ENCODE data around the gene FRS3.

FRS3 gene

DNA sequence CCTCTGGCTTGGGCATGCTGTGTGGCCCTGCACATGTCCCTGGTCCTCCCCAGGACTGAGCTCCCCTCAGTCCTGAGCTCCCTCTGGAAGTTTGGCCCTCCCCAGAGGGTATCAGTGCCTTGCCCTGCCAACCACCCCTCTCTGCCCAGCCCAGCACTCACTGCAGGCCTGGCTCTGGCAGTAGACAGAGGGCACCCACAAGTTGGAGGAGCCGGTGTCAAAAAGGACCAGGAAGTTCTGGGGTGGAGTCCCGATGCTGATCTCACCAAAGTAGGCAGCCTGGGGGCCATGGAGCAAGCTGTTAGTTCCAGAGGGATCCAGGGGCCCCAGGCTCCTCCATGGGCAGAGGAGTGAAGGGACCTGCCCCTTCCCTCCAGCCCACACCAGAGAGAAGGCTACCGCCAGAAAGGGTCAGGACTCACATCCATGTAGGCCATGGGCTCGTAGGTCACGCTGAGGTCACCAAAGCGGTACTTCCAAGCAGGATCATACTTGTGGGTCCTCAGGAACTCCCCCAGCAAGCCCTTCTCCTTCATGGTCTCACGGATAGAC, 35.4 kb downstream of the FRS3 start:
- no peak for DNase-seq (ENCODE audit: insufficient read length, low spot score)
- no peak for FAIRE-seq

DNA sequence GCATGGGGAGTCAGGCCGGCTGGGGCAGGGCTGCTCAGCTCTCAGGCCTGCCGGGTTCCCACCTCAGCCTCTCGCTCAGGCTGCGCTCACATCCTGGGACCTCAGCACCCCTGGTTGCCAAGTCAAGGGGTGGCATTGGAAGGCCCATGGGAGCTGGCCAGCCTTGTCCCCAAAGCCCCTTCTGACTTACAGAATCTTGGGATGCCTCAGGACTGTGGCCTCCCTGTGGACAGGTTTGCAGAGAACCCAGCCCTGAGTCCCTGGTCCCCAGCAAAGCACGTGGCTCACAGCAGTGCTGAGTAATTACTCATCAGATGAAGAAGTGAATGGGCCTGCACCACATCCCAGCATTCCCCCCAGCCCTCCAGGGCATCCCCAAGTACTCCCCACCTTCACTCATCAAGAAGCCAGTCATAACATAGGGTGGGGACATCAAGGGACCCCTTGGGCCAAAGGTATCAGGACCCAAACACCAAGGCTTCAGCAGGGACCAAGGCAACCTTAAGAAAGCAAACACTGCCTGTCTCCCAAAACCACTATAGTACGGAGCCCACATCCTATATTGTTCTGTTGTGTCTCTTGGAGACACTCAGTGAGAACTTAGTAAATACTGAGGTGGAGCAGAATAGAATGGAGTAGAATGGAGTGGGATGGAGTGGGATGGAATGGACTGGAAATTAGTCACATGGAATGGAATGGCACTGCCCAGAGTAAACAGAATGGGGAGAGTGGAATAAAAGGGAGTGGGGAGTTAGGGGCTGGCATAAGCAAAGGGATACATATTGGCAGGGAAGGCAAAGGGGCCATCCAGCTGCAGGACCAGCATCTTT, 36.1 kb downstream of the FRS3 start:
- no peak for DNase-seq (ENCODE audit: insufficient read length, low spot score)
- no peak for FAIRE-seq

DNA sequence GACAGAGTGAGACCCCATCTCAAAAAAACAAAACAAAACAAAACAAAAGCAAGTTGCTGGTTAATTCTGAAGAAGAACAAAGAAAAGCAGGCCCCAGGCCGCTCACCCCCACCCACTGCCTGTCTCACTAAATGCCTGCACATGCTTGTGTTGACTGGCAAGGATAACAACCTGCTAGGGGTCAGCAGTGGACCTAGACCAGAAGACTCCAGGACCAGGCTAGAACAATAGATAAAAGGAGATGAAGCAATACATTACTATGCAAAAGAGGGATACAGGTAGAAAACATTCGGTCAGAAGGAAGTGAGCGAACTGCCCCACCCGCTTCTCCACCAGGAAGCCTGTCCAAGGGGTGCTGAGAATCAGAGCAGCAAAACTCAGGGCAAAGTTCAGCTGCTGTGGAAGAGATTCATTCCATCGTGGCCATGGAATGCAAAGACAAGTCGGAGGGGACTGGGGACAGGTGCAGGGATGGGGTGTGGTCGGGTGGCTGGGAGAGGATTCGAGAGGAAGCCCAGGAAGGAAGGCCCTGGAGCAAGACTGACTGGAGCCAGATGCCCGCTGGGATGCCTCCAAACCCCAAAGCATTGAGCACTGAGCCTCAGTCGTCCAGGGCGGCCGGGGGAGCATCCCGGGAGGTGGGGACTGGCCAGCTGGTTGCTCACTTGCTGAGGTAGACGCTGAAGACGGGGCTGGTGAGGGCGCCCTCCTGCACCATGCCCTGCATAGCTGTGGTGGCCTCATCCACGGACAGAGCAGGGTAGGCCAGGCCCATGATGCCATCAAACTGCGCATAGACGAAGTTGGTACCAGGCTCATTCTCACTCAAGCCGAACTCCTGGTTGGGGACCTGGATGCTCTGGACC, 37.8 kb downstream of the FRS3 start:
- FAIRE-seq, result no peak
- DNase-seq (ENCODE audit: insufficient read length, low spot score), result no peak

DNA sequence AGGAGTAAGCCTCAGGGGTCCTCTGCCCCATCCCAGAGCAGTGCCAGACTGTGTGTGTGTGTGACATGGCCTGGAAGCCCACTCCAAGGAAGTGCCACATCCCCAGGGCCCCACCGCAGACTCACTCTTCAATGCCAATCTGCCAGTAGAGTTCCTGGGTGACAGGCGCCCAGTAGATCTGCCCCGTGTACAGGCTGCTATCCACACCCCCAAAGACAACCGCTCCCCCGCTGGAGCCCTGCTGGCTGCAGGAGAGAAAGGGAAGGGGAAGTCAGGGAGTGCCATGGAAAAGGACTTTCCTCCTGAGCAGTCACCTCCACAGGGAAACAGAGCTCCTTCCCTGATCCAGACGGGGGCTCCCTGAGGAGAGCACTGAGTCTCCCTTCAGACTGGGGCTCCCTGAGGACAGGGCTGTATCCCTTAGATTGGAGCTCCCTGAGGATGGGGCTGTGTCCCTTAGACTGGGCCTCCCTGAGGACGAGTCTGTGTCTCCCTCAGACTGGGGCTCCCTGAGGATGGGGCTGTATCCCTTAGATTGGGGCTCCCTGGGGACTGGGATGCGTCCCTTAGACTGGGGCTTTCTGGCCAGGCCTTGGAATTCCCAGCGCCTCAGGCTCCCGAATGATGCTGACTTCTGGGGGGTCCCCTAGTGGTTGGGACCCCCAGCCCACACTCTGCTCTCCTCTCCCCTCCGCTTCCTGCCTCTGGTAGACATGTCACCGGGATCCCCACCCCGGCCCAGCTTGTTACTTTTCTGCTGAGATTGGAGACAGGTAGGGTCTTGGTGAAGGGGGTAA, 39.1 kb downstream of the FRS3 start:
- FAIRE-seq (no peak), DNase-seq (ENCODE audit: insufficient read length, low spot score) (no peak)

DNA sequence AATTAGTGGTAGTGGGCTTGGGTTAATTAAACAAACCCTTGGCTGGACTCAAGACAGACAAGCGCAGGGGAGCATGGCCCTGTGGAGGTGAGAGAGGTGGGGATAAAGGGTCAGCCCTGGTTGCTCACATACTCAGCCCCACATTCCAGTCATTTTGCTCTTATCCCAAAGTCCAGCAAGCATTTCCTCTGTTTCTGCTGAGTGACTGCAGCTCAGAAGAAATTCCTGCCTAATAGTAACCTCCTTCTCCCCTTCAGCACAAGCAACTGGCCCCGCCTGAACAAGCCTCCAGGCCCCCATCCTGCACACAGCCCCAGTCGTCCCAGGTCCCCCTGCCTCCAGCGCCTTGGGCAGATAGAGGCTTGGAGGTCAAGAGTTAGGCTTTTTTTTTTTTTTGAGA, 40.7 kb downstream of the FRS3 start:
- no peak for FAIRE-seq

DNA sequence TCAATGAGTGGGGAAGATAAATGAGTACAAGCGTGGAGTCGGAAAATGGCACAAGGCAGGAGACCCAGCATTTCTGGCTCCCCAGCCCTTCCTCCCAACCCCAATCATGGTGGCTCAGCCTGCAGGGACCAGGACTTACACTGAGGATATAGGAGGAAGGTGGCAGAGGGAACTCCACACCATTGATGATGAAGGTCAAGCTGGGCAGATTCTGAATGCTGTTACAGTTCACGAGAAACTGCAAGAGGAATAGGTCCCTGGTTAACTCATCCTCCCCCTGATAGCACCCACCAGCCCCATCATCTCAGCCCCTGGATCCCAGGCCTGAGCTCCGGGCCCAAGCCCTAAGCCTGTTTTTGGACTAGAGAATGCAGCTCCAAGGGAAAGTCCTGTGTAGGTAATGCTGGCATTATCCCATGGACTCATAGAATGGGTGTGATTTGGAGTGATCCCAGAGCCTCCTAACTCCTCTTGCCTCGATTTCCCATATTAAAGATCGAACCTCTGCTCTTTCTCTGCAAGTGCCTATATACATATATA, 42.0 kb downstream of the FRS3 start:
- DNase-seq (ENCODE audit: insufficient read length, low spot score) (no peak), FAIRE-seq (no peak)

More for the DNA sequence above, 40.7 kb downstream of the FRS3 start:
- DNase-seq (ENCODE audit: insufficient read length, low spot score), result no peak

DNA sequence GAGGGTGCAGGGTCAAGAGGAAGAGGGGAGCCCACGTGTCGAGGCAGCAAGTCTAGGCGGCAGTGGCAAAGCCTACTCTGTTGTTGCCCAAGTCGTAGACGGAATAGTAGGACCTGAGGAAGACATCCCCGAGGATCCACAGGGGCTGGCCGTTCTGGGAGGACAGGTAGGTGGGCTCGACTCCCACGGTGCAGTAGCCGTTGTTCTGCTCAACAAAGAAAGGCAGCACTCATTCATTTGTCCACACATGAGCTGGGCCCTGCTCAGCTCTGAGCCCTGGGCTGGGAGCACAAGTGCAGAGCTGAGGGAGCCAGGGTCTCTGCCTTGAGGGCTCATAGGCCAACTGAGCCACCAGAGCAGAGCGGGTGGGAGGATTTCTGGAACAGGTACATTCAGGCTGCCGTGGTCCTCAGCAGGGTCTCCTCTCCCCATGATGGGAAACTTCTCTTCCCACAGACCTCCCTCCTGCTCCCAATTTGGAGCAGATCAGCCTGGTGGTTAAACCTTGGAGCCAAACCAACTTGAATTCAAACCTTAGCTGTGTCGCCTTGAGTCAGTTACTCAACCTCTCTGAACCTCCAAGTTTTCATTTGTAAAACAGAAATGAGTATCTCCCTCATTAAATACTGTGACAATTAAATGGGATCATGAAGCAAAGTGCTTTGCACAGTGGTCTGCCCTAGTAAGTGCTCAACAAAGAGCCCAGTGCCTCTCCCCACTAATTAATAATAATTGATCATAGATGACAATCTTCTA, 42.7 kb downstream of the FRS3 start:
- DNase-seq (ENCODE audit: insufficient read length, low spot score), result no peak
- FAIRE-seq, result no peak

DNA sequence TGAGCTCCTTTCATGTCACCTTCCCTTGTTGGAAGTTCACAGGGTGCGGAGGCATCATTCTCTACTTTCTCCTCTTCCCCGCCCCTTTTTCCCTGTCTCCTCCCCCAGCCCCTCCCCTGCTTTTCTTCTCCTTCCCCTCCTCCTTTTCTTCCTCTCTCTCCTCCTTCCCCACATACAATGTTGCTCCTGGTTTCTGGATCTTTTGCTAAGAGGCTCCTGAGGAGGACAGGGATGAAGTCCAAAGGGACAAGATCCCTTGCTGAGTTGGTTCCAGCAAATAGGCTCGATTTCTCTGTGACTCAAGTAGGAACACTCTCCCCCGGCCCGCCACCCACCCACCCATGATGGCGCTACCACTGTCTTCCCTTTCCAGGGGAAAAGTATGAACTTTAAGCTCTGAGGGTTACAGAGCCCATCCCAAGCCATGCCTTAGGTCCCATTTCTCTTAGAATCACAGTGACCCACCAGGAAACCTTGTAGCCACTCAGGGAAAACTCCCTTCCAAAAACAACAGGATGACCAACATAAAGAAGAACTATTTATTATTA, 43.4 kb downstream of the FRS3 start:
- no peak for FAIRE-seq
- DNase-seq (ENCODE audit: insufficient read length, low spot score), result no peak

DNA sequence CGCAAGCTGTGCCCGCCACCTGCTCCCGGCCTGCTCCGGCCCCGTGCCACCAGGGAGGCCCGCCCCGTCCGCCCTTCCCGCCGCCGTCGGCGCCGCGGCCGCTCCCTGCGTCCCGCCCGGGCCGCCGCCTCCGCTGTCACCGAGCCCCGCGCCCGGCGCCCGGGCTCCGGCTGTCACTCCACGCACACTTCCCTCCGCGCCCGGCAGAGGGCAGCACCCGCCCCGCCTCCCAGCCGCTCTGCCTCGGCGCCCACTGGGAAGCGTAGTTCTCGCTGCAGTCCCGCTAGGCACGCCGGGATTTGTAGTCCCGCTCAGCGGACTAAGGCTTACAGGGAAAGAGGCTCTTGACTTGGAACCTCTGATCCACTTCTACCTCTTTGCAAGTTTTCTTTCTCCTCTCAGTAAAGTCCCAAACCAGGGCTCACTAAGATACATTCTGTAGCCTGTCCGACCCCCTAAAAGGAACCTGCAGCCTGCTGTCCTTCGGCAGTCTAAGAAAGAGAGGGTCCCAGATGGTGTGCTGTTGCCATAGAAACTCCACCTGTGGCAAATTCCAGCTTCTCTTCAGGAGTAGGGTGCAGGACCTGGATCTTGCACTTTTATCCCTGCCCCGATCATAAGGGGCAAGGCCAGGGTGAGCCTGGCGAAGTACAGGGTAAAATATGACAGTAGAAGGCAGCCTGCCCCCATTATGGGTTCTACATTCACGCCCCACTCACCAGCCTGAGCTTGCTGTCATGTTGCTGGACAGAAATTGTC, 44.1 kb downstream of the FRS3 start, which contains the start of gene TFEB:
Gene TFEB (minus strand): TSS at position 182 of the 759 bp plus-strand sequence. CDS start 44,395 bp downstream, outside the sequence.
- DNase-seq (ENCODE audit: insufficient read length, low spot score), result peak; percentile 97

DNA sequence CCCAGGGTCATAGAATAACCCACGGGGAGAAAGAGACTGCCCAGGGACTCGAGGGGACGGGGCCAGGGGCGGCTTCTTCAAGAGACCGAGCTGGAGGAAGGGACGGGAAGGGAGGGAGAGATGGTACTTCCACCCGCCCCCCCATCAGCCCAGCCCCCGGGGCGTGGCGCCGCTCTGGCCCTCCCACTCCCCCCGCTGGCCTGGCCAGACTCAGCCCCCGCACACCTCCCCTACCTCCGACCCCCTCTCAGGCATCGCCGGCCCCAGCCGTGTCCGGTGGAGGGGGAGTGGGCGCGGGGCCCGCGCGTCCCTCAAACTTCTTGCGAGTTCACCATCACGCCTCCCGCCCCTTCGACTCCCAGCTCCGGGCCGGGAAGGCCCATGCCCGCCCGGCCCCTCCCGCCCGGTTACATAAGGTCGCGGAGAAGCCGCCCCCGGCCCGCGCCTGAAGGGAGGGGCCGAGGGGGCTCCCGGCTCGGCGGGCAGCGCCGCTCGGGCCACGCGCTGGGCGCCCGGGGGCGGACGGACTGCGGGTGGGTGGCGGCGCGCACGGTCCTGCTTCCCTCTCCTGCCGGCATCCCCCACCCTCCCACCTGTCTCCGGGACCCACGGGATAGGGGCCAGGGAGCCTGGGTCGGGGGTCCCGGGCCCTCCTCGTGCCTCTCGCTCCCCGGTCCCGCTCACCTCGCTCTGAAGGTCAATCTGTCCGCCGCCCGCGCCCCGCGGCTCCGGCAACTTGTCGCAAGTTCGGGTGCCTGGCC, 44.9 kb downstream of the FRS3 start:
- DNase-seq (ENCODE audit: insufficient read length, low spot score) (peak; percentile 72), FAIRE-seq (peak; percentile 76)

More for the DNA sequence above, 44.1 kb downstream of the FRS3 start, which contains the start of gene TFEB:
- FAIRE-seq, result peak; percentile 96

DNA sequence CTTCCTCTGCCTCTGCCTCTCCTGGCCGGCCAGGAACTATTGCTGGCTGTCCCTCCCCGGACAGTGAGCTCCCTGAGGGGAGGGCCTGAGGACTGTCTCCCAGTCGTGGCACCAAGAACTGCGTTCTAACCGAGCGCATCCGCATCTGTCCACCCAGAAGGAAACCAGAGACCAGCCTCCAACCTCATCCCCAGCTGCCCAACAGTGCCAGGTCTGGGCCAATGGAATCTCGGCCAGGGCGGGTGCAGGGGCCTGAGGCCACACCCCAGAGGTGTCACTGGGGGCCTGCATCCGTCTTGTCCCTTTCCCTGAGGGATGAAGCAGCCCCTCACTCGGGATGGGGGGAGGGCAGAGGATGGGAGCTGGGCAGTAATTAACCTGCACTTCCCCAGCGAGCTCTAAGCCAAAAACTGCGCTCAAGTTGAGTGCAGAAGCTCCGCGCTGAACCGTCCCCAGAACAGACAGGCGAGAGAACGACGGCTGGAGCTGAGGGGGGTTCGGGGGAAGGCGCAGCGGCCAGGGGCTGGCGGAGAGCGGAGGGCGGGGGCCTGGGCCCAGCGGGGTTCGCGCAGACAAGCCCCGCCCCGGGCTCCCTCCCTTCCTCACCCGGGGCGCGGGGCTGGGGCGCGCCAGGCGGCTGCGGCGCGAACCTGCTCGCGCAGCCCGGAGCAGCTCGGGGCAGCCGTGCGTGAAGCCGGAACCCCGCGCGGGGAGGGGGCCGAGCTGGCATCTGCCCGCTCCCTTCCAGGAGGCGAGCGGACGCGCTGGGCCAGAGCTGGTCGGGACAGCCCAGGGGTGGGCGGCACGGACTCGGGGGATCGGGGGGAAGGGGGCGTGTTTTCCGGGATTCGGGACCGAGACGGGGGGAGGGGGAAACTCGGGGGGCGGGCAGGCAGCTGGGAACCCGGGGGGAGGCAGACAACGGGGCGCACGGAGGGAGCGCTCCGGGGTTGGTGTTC, 45.7 kb downstream of the FRS3 start:
- FAIRE-seq, result peak; percentile 96
- peak; percentile 83 for DNase-seq (ENCODE audit: insufficient read length, low spot score)

DNA sequence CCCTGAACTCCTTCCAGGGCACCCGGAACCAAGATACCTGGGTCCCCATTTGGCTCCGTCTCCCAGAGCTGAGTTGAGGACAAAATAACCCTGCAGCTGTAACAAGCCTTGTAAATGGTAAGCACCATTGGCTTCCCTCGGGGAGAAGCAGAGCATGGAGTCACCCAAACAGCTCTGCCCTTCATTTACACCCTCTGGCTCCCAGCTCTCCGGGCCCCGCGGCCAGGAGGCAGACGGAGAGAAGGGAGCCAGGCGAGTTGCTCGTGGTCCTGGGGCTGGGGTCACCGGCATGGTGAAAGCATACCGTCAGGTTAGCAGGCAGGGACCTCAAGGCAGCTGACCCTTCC, 46.4 kb downstream of the FRS3 start:
- FAIRE-seq (no peak), DNase-seq (ENCODE audit: insufficient read length, low spot score) (no peak)

DNA sequence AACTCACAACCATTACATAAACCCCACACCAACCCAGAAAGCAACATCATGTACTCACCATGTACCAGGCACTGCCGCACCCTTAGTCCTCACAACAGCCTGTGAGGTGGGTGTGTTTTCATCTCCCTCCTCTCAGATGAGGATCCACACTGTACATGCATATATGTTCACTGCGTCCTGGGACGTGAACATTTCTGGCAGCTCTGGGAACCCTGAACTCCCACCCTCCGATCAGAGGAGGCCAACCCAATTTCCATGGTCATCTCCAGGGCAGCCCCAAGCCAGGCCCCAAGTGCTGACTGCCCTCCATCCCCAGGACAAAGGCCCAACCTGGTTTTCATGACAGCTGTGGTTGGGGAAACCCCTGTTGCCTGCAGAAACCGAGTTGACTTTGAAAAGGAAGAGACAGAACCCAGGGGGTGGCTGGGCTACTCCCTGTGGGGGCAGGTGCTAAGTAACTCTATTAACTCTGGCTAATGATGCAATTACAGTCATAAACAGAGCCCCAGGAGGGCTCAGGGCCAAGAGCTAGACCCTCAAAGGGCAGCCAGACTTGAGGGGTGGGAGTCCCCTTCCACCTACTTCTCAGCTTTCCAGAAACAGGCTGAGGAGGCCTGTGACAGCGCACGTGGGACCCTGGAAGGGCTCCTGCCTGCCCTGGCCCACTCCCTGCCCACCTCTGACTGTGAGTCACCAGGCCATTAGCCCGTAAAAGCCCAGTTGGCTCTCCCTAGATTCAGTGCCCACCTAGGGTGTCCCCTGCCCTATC, 46.9 kb downstream of the FRS3 start:
- FAIRE-seq, result peak; percentile 97

DNA sequence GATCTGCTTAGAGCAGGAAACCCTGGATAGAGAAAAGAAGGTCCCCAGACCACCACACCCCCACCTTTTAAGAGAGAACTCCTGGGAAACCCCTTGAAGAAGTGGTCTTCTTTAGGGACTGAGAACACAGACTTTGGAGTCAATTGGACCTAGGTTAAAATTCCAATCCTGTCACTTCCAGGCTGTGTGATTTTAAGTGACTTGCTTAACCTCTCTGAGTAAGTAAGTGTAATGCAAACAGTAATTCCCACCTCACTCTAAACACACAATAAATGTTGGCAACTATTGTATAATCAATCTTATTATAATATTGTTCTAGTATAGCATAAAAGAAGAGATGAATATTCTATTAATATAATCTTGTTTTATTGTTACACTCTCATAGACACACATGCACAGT, 47.6 kb downstream of the FRS3 start:
- no peak for DNase-seq (ENCODE audit: insufficient read length, low spot score)
- no peak for FAIRE-seq

More for the DNA sequence above, 46.9 kb downstream of the FRS3 start:
- peak; percentile 62 for DNase-seq (ENCODE audit: insufficient read length, low spot score)

DNA sequence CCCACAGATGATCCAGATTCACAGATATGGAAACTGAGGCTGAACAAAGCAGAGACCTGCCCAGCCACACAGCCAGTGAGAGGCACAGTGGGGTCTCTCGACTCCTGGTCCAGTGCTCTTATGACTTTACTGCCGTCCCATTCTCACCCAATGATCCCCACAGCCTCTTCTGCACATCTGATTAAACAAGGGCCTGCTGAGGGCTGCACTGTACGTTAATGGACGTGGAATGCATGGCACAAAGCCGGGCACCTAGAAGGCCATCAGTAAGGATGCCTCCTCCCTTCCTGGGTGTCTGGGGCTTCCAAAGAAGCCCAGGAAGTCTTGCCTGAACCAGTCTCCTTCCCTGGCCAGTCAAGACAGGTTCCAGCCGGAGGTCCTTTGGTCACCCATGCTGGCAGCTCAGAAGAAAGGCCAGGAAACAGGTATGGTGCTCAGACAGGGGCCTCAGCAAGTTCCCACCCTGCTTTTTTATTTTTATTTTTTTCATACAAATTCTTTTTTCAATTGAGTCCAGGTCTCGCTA, 48.1 kb downstream of the FRS3 start:
- peak; percentile 76 for FAIRE-seq

More for the DNA sequence above, 48.1 kb downstream of the FRS3 start:
- no peak for DNase-seq (ENCODE audit: insufficient read length, low spot score)

Data from GM19239 (cell line).